SHP77 (cell line): ENCODE data around the gene TOE1.

Experiments
- DNase-seq, 2 experiments: peaks; one replicate each; lab custom pipeline; 2025; lab: John Stamatoyannopoulos, UW

The TOE1 gene

DNA sequence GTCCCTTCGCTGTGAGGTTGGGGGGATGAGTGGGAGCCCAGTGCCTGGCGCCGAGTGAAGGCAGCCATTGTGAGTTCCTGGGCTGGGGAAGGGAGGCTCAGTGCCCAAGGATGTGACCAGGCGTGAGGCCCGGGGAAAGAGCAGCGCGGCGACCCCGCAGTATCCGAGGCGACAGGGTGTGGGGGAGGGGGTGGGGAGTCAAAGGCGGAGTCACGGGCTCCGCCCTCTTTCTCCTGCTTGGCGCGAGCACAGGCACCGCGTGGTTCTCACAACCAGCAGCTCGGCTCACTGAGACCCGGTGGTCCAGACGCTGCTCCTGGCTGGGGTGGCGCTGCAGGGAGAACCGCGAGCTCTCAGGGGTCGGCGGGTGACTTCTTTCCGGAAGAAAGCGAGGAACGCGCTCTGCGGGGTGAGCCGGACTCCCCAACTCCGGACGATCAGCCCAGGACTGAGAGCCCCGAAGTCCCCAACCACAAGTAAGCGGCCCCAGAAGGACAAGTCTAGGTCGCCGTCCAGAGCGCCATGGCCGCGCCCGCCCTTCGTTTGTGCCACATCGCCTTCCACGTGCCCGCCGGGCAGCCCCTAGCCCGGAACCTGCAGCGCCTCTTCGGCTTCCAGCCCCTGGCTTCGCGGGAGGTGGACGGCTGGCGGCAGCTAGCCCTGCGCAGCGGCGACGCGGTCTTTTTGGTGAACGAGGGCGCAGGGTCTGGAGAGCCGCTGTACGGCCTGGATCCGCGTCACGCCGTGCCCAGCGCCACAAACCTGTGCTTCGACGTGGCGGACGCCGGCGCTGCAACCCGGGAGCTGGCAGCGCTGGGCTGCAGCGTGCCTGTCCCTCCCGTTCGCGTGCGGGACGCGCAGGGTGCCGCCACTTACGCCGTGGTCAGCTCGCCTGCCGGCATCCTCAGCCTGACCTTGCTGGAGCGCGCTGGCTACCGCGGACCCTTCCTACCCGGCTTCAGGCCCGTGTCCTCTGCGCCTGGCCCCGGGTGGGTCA, 13.0 kb upstream of the TOE1 start, which contains the start of gene HPDL:
Gene HPDL (plus strand): TSS at position 269 of the 997 bp plus-strand sequence. CDS start 254 bp downstream, at position 523.
- peak; percentile 80 to 83 for DNase-seq

DNA sequence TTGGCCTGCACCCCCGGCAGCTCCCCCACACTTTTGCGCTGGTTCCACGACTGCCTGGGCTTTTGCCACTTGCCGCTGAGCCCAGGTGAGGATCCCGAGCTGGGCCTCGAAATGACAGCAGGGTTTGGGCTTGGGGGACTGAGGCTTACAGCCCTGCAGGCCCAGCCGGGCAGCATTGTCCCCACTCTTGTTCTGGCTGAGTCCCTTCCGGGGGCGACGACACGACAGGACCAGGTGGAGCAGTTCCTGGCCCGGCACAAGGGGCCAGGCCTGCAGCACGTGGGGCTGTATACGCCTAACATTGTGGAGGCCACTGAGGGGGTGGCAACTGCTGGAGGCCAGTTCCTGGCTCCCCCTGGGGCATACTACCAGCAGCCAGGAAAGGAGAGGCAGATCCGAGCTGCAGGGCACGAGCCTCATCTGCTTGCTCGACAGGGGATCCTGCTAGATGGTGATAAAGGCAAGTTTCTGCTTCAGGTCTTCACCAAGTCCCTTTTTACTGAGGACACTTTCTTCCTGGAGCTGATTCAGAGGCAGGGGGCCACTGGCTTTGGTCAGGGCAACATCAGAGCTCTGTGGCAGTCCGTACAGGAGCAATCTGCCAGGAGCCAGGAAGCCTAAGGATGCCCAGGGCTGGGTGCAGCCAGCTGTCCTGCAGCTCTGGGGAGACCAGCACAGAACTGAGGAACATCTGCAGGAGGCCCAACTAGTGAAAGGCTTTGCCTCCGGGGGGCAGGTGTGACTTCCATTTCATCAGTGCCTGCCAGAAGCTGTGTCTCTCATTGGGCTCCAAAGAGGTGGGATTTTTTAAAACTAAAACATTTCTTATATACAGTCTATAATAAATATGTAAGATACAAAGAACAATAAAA, 12.1 kb upstream of the TOE1 start:
- peak; percentile 30 to 35 for DNase-seq

GRCh38 chr1:45328680-45329079, 11.3 kb upstream of the TOE1 start:
- no peak for DNase-seq

DNA sequence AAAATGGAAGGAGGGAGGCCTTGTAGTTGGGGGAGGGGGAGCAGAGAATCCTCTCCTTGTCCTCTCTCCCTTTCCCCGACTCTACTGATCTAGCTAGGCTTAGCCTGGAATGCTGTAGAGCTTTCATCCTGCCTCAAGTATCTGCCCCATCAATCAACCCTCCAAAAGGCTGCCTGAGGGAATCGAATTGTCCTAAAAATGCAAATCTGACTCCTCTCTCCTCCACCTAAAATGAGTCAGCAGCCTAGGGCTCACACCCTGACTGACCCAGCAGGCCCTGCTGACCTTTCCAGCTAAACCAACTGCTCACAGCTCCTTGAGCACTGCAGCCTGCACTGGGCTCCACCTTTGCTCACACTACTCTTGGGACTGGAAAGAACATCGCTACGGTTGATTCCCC, 10.5 kb upstream of the TOE1 start:
- no peak for DNase-seq

- no peak for DNase-seq
Observed at GRCh38 chr1:45331436-45332345, 8.3 kb upstream of the TOE1 start.

- DNase-seq, result no peak
Observed at GRCh38 chr1:45332346-45332720, 7.6 kb upstream of the TOE1 start.

GRCh38 chr1:45334308-45335245, 5.4 kb upstream of the TOE1 start:
- DNase-seq, result no peak

DNA sequence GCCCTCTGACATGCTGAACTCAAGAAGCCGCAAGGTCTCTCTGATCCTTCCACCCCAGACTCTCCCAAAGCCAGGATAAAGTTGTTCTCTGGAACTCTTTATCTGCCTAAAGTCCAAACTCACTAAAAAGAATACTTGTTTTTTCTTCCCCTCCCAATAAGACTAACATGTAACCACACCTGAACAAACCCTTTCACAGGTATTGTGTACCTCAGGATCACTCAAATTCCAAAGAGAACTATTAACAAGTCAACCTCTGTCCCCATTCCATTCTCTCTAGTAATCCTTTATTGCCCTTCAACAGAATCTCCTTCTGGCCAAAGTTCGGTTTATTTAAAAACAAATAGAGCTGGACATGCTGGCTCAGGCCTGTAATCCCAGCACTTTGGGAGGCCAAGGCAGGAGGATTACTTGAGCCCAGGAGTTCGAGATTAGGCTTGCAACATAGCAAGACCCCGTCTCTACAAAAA, 4.1 kb upstream of the TOE1 start:
- DNase-seq, result no peak

DNA sequence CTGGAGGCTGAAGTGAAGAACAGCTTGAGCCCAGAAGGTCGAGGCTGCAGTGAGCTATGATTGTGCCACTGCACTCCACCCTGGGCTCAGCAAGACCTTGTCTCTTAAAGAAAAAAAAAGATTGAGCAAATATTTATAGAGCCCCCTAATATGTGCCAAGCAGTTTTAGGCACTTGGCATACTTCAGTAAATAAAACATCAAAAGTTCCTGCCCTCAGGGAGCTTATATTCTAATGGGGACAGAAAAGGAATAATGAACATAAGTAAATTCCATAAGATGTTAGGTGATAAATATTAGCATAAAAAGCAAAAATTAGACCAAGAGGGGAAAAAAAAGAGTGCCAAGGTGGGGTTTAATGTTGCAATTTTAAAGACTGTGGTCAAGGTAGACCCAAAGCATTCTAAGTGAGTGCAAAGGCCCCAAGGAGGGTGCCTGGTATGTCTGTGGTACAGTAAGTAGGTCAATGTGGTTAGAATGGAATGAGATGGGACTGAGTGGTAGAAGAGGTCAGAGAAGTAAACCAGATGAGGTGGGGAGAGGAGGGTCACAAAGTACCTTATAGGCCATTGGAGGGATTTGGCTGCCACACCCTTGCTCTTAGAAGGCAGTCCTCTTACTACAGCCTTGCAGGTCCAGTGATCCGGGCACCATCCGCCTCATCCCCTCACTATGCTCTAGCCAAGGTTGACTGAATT, 2.2 kb upstream of the TOE1 start:
- DNase-seq, result no peak

- DNase-seq, result peak in 1 of 2 experiments; percentile 23
Observed at GRCh38 chr1:45340816-45341466, 971 bp downstream of the TOE1 start.

DNA sequence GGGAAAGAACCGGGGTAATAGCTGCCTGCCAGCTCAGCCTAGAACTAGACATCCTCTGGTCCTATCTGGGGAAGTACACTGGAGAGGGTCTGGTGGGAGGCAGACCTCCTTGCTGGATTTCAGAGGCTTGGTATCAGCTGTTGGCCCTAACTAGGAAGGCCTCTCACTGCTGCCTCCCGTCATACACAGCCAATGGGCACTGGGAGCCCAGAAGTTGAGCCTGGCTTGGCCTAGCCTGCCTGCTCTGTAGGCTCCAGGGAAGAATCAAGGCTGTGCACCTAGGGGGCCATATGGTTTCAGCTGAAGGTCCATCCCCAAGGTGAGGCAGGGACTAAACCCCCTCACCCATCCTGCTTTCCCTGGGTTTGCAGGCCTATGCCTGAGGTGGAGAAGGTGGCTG, 4.5 kb downstream of the TOE1 start:
- no peak for DNase-seq

DNA sequence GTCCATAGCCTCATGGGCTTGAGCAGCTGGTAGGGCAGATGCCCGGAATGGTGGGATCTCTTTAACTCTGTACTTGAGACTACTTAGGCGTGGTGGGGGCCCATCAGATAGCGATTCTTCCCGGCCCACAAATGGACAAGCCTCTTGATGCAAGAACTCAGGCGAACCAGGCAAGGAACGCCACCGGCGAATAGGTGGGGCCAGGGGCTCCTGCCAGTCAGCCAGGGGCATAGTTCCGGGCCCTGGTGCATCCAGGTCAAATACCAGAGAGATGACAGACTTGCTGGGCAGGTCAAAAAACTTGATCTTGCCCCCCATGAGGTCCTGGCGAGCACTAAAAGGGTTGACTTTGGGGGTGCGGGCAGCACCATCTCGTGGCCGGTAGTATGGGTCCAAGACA, 5.0 kb downstream of the TOE1 start:
- DNase-seq, result no peak

DNA sequence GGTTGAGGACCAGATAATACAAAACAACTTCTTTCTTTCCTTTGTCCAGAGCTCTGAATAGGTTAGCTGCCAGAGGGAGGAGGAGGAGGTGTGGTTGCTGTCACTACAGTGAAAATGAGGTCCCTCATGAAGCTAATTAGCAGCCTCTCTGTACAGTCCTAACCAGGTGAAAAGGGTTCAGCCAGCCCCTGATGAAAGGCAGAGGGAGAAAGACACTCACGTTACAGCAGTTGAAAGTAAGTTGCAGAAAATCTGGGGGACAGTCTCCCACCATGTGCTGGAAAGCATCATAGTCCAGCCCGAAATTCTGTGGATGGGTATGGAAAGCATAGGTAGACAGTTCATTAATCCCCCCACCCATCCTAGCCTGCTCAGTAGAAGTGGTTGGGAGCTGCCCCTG, 6.5 kb downstream of the TOE1 start:
- DNase-seq, result no peak

DNA sequence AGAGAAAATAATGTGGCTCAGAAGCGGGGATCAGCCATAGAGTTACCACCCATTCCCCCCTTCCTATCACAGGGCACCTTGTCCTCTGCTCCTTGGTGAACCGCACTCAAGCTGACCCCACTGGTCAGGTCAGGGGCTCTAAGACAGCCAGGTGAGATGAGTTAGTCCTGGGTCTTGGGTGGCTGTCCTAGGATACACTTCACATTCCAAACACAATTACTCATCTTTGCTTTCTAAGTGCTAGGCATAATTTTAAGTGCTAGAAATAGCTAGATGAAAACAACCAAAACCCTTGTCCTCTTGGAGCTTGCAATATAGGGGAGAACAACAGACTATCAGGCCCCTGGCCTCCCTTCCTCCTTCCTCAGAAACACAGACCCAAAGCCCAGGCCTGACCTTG, 8.1 kb downstream of the TOE1 start:
- DNase-seq, result no peak

- no peak for DNase-seq
Observed at GRCh38 chr1:45348609-45348965, 8.6 kb downstream of the TOE1 start.

- DNase-seq, result no peak
Observed at GRCh38 chr1:45348966-45349677, 9.2 kb downstream of the TOE1 start.

- DNase-seq, result no peak
Observed at GRCh38 chr1:45351508-45351907, 11.5 kb downstream of the TOE1 start.

DNA sequence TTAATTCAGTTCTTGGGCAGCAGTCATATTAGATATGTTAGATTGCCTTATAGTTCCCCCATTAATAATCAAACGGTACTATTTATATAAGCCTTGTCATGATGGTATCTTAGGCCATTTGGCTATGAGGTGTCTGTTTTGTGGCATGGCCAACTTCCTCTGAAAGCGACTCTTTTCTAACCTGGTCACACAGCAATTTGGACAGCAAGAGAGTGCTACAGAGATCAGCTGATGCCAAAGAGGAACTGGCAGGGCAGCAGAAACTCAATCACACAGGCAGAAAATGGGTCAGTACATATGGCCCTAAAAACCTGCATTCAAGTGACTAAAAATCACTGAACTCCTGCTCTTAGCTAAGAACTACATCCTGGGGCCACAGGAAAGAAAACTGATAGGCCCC, 13.7 kb downstream of the TOE1 start:
- DNase-seq, result no peak

DNA sequence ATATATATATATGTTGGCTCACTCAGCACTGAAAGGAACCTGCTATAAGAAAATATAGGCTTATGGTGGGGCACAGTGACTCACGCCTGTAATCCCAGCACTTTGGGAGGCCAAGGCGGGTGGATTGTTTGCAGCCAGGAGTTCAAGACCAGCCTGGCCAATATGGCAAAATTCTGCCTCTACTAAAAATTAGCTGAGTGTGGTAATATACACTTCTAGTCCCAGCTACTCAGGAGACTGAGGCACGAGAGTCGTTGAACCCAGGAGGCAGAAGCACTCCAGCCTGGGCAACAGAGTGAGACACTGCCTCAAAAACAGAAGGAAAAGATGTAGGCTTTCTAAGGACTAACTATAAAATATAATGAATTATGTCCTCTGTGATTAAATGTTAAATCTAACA, 14.9 kb downstream of the TOE1 start:
- DNase-seq, result no peak
